Spleen (tissue), 11 donors: Measurements from ENCODE around the gene PCDHGA8. TPM values are rescaled to one million over a fixed set of nuclear protein-coding genes. Genes with fewer than 3 reads are reported as not detected.
A peak's percentile ranks its signal among the peaks of the same experiment; 100 is the strongest.

ENCODE experiments used
- DNase-seq: peaks from one replicate; pipeline ENCODE4 v3.0.0-alpha.2; 2020
- H3K27ac ChIP-seq, 8 donors: fragments of 200-600 bp; sonication (generic) in 7 of 8; 1 replicate in 4 of 8; 2 replicates in 4 of 8; pipeline versions ENCODE4 v1.5.0 to v1.8.0; 2016 to 2021; ENCODE audit warnings: inconsistent platforms in 4 of 8, mild to moderate bottlenecking in 4 of 8, moderate library complexity in 1 of 8
- H3K27me3 ChIP-seq, 7 donors: fragments of 200-600 bp; sonication (generic) in 6 of 7; replicated peaks in 1 of 7; 1 replicate in 4 of 7; 2 replicates in 3 of 7; pipeline versions ENCODE4 v1.5.0 to v1.8.0; 2016 to 2021; ENCODE audit warnings: inconsistent platforms in 3 of 7, mild to moderate bottlenecking in 1 of 7
- H3K36me3 ChIP-seq, 6 donors: fragments of 200-600 bp; sonication (generic) in 5 of 6; 1 replicate in 4 of 6; 2 replicates in 2 of 6; pipeline versions ENCODE4 v1.5.0 to v1.8.0; 2016 to 2021; ENCODE audit warnings: inconsistent platforms in 2 of 6
- H3K4me1 ChIP-seq, 6 donors: fragments of 200-600 bp; sonication (generic) in 5 of 6; 1 replicate in 3 of 6; 2 replicates in 3 of 6; pipeline versions ENCODE4 v1.5.0 to v1.8.0; 2016 to 2021; ENCODE audit warnings: inconsistent platforms in 3 of 6
- H3K4me3 ChIP-seq, 8 donors: fragments of 200-600 bp; sonication (generic) in 7 of 8; 1 replicate in 4 of 8; 2 replicates in 4 of 8; pipeline versions ENCODE4 v1.5.0 to v1.8.0; 2016 to 2021; ENCODE audit warnings: inconsistent platforms in 4 of 8, mild to moderate bottlenecking in 4 of 8, moderate library complexity in 2 of 8
- H3K9me3 ChIP-seq, 8 donors: fragments of 200-600 bp; sonication (generic) in 7 of 8; 1 replicate in 4 of 8; 2 replicates in 4 of 8; pipeline versions ENCODE4 v1.5.0 to v1.8.0; 2016 to 2021; ENCODE audit warnings: inconsistent platforms in 4 of 8
- CTCF ChIP-seq, 11 experiments: fragments of 200-600 bp in 7 of 11; fragments of 450-650 bp in 4 of 11; sonication (generic) in 4 of 11; IDR thresholded peaks in 8 of 11; conservative IDR thresholded peaks in 3 of 11; 1 replicate in 7 of 11; 2 replicates in 4 of 11; pipeline versions ENCODE4 v1.4.0 to v1.8.0; 2016 to 2021; ENCODE audit warnings: antibody characterized with exemption in 11 of 11, inconsistent platforms in 4 of 11, mild to moderate bottlenecking in 1 of 11
- POLR2A ChIP-seq, 3 donors: fragments of 450-650 bp; IDR thresholded peaks; one replicate each; pipeline ENCODE4 v1.5.1; 2017; ENCODE audit warnings: antibody characterized with exemption in 3 of 3, mild to moderate bottlenecking in 1 of 3
- POLR2AphosphoS5 ChIP-seq, 3 donors: sonication (generic); formaldehyde crosslinking; IDR thresholded peaks; one replicate each; pipeline ENCODE4 v1.5.1; 2017; ENCODE audit warnings: antibody characterized with exemption in 3 of 3
- WGBS, 5 donors: extraction: QIAGEN DNeasy Blood & Tissue Kit in 3 of 5; methylation state at CpG; one replicate each; pipeline versions ENCODE4 v1.1.5 to v1.1.7; 2013 to 2018; 5-methylcytosine and 5-hydroxymethylcytosine counted together
- intact Hi-C: fragments of 100-400 bp; cut with DNase I; formaldehyde crosslinking; loops from one replicate; pipeline ENCODE4 v1.15.0; 2023; ENCODE audit warnings: low total_unique reads
- polyA plus RNA-seq, 3 donors: library from polyadenylated mRNA; stranded (reverse); fragments of 200-250 nt; gene quantifications; one replicate each; pipeline ENCODE4 v1.2.1, GENCODE V29; 2013
- total RNA-seq, 7 donors: library from RNA; depleted of rRNA in 3 of 7; stranded (reverse); fragments of >200 nt in 3 of 7; fragmentation: NEBNext Ultra II Directional in 4 of 7; extraction: Animal tissue kit (Norgen Biotek cat#: 25700) in 4 of 7; gene quantifications; one replicate each; pipeline versions ENCODE4 v1.1.0 to v1.2.1, GENCODE V29; 2016 to 2021
- donor health status: healthy with polysubstance abuse.
- donor health status: DM: no; HTN: no; CAD: no; lungs with moderate emphysema.
- donor health status: DM: no; HTN: no; CAD: no.
- donor health status: Bipolar disorder and iron deficiency.
- donor health status: healthy.
- donor health status: DM: no; HTN: no; CAD: no.
- donor health status: DM: yes; HTN: yes; CAD: no.

Gene PCDHGA8
- total and polyA plus RNA-seq, 10 donors: 0.04 to 3.9 (median 1.7) TPM; not detected in 1

- TF ChIP-seq POLR2A (IDR thresholded peaks at IDR 0.05): no peak
- TF ChIP-seq CTCF (IDR thresholded peaks at IDR 0.05 in 8 of 11, conservative IDR thresholded peaks at IDR 0.05 in 3 of 11): no peak
- no peak for TF ChIP-seq POLR2AphosphoS5 (IDR thresholded peaks at IDR 0.05)
- peaks cover 0 to 8% (median 0%) of the 10 kb centered on the region in 6 donors for H3K36me3 ChIP-seq
- H3K4me1 ChIP-seq: peaks cover 0 to 12% (median 3%) of the 10 kb centered on the region in 6 donors
- H3K27me3 ChIP-seq: peaks cover 0 to 89% (median 39%) of the 10 kb centered on the region in 7 donors
- peak overlapping the region in 7 of 8 donors; percentile 6 to 67 (median 34) for H3K4me3 ChIP-seq
- H3K9me3 ChIP-seq: peaks cover 2 to 100% (median 96%) of the 10 kb centered on the region in 8 donors
- no peak for DNase-seq
- H3K27ac ChIP-seq: no peak overlapping the region
- intact Hi-C loops: no loop called here
- WGBS, 5 donors: 8 to 20% (median 9%) methylated on average over 13 of the region's 13 CpGs
Observed at GRCh38 chr5:141421489-141421855, 29.0 kb downstream of the PCDHGA8 start.

- intact Hi-C loops: no loop called here
- Histone ChIP-seq H3K4me3 (no peak overlapping the region), H3K4me1 (peaks cover 0 to 12% (median 0%) of the 10 kb centered on the region in 6 donors), H3K36me3 (peaks cover 0 to 13% (median 0%) of the 10 kb centered on the region in 6 donors), H3K27me3 (peaks cover 0 to 89% (median 35%) of the 10 kb centered on the region in 7 donors), H3K27ac (no peak overlapping the region), H3K9me3 (peaks cover 2 to 100% (median 100%) of the 10 kb centered on the region in 8 donors)
- no peak for DNase-seq
- no peak for TF ChIP-seq POLR2AphosphoS5 (IDR thresholded peaks at IDR 0.05)
- TF ChIP-seq POLR2A (IDR thresholded peaks at IDR 0.05): no peak
- TF ChIP-seq CTCF (IDR thresholded peaks at IDR 0.05 in 8 of 11, conservative IDR thresholded peaks at IDR 0.05 in 3 of 11): no peak
- 26 to 45% (median 30%) methylated on average over 29 to 42 of the region's 42 CpGs for WGBS, 5 donors
Observed at GRCh38 chr5:141422742-141423291, 30.4 kb downstream of the PCDHGA8 start.

- TF ChIP-seq POLR2AphosphoS5 (IDR thresholded peaks at IDR 0.05) (no peak), CTCF (IDR thresholded peaks at IDR 0.05 in 8 of 11, conservative IDR thresholded peaks at IDR 0.05 in 3 of 11) (no peak), POLR2A (IDR thresholded peaks at IDR 0.05) (no peak)
- Histone ChIP-seq H3K4me3 (no peak overlapping the region), H3K9me3 (peaks cover 0 to 100% (median 98%) of the 10 kb centered on the region in 8 donors), H3K27ac (no peak overlapping the region), H3K36me3 (peaks cover 0 to 8% (median 0%) of the 10 kb centered on the region in 6 donors), H3K27me3 (peaks cover 0 to 88% (median 14%) of the 10 kb centered on the region in 7 donors), H3K4me1 (peaks cover 0 to 19% (median 0%) of the 10 kb centered on the region in 6 donors)
- 33 to 63% (median 55%) methylated on average over 18 to 53 of the region's 53 CpGs for WGBS, 5 donors
- DNase-seq: no peak
- intact Hi-C loops: no loop called here
Observed at GRCh38 chr5:141427783-141428426, 35.5 kb downstream of the PCDHGA8 start.
